ENCODE data around the gene CCDC28B. TPM values are rescaled to one million over a fixed set of nuclear protein-coding genes. Genes with fewer than 3 reads are reported as not detected.
A peak's percentile ranks its signal among the peaks of the same experiment; 100 is the strongest.

CCDC28B gene
- total and polyA plus RNA-seq, 2 of the 13 experiments (the other 11 are each of a cell fraction or from before 2014, with no cell fraction given): 2.6 to 3.5 TPM

DNA sequence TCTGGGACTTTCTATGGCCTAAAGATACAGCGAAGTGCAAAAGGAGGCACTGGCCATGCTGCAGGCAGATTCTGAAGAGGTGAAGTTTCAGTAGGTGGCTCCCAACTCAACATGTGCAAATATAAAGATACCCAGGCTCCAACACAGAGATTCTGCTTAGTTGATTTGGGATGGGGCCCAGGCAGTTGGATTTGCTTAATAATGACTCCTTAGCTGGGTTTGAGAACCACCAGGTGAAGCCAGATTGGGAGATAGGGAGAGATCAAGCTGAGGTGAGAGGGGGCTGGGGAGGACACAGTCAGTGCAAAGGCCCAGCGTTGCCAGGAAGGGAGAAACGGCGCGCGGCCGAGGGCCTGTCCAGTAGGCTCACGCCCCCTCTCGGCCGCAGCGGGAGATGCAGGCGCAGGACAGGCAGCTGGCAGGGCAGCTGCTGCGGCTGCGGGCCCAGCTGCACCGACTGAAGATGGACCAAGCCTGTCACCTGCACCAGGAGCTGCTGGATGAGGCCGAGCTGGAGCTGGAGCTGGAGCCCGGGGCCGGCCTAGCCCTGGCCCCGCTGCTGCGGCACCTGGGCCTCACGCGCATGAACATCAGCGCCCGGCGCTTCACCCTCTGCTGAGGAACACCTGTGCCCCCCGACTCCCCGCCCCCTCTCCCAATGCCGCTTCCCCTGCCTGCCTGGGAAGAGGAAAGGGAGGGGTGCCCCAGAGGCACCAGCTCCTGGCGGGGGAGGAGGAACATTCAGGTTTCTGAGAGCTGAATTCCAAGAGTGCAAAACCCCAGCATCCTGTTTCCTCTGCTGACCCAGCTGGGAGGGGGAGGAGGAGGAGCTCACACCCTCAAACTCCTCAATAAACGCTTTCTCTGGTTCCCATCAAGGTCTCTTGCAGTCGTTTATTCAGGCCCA lies 47.8 kb downstream of the CCDC28B start (continued):
- TF ChIP-seq, protein P1, sequence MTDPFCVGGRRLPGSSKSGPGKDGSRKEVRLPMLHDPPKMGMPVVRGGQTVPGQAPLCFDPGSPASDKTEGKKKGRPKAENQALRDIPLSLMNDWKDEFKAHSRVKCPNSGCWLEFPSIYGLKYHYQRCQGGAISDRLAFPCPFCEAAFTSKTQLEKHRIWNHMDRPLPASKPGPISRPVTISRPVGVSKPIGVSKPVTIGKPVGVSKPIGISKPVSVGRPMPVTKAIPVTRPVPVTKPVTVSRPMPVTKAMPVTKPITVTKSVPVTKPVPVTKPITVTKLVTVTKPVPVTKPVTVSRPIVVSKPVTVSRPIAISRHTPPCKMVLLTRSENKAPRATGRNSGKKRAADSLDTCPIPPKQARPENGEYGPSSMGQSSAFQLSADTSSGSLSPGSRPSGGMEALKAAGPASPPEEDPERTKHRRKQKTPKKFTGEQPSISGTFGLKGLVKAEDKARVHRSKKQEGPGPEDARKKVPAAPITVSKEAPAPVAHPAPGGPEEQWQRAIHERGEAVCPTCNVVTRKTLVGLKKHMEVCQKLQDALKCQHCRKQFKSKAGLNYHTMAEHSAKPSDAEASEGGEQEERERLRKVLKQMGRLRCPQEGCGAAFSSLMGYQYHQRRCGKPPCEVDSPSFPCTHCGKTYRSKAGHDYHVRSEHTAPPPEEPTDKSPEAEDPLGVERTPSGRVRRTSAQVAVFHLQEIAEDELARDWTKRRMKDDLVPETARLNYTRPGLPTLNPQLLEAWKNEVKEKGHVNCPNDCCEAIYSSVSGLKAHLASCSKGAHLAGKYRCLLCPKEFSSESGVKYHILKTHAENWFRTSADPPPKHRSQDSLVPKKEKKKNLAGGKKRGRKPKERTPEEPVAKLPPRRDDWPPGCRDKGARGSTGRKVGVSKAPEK (CRISPR knock-in tag; IDR thresholded peaks at IDR 0.05; ENCODE audit: borderline replicate concordance): 0 out of 2 replicates have a peak, but pooled peaks have one; percentile 33
- TF ChIP-seq, protein P2, sequence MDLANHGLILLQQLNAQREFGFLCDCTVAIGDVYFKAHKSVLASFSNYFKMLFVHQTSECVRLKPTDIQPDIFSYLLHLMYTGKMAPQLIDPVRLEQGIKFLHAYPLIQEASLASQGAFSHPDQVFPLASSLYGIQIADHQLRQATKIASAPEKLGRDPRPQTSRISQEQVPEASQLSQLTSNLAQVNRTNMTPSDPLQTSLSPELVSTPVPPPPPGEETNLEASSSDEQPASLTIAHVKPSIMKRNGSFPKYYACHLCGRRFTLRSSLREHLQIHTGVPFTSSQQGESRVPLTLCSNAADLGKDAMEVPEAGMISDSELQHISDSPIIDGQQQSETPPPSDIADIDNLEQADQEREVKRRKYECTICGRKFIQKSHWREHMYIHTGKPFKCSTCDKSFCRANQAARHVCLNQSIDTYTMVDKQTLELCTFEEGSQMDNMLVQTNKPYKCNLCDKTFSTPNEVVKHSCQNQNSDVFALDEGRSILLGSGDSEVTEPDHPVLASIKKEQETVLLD (CRISPR knock-in tag; IDR thresholded peaks at IDR 0.05; ENCODE audit: low read depth): peak; percentile 46; the same call in 1 of the 2 replicates
- TF ChIP-seq LCORL (IDR thresholded peaks at IDR 0.05) (no peak), LCORL (CRISPR knock-in tag; IDR thresholded peaks at IDR 0.05) (peak; percentile 55; the same call in 1 of the 2 replicates), ETV5 (CRISPR knock-in tag; IDR thresholded peaks at IDR 0.05; ENCODE audit: borderline replicate concordance) (peak; percentile 31; the same call in 1 of the 2 replicates), STAT5B (CRISPR knock-in tag; IDR thresholded peaks at IDR 0.05) (no peak), GATA4 (IDR thresholded peaks at IDR 0.05; ENCODE audit: borderline replicate concordance, low read depth) (no peak), PTBP1 (IDR thresholded peaks at IDR 0.05; ENCODE audit: low read depth, low read length, poor library complexity, severe bottlenecking) (peak; percentile 85), PHF8 (CRISPR knock-in tag; IDR thresholded peaks at IDR 0.05) (peak; percentile 34; the same call in 1 of the 2 replicates), ZNF816 (CRISPR knock-in tag; IDR thresholded peaks at IDR 0.05; ENCODE audit: borderline replicate concordance) (no peak), CEBPB (IDR thresholded peaks at IDR 0.05; ENCODE audit: borderline replicate concordance, low read depth, low read length) (no peak), MXI1 (IDR thresholded peaks at IDR 0.05; ENCODE audit: borderline replicate concordance, low read depth, low read length) (peak; percentile 55; the same call in 1 of the 3 replicates)
- TF ChIP-seq, protein P3, sequence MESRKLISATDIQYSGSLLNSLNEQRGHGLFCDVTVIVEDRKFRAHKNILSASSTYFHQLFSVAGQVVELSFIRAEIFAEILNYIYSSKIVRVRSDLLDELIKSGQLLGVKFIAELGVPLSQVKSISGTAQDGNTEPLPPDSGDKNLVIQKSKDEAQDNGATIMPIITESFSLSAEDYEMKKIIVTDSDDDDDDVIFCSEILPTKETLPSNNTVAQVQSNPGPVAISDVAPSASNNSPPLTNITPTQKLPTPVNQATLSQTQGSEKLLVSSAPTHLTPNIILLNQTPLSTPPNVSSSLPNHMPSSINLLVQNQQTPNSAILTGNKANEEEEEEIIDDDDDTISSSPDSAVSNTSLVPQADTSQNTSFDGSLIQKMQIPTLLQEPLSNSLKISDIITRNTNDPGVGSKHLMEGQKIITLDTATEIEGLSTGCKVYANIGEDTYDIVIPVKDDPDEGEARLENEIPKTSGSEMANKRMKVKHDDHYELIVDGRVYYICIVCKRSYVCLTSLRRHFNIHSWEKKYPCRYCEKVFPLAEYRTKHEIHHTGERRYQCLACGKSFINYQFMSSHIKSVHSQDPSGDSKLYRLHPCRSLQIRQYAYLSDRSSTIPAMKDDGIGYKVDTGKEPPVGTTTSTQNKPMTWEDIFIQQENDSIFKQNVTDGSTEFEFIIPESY (CRISPR knock-in tag; IDR thresholded peaks at IDR 0.05): peak; percentile 39; the same call in 1 of the 2 replicates
- TF ChIP-seq, protein P4, sequence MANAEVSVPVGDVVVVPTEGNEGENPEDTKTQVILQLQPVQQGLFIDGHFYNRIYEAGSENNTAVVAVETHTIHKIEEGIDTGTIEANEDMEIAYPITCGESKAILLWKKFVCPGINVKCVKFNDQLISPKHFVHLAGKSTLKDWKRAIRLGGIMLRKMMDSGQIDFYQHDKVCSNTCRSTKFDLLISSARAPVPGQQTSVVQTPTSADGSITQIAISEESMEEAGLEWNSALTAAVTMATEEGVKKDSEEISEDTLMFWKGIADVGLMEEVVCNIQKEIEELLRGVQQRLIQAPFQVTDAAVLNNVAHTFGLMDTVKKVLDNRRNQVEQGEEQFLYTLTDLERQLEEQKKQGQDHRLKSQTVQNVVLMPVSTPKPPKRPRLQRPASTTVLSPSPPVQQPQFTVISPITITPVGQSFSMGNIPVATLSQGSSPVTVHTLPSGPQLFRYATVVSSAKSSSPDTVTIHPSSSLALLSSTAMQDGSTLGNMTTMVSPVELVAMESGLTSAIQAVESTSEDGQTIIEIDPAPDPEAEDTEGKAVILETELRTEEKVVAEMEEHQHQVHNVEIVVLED (CRISPR knock-in tag; IDR thresholded peaks at IDR 0.05; ENCODE audit: borderline replicate concordance): peak; percentile 31; the same call in 1 of the 2 replicates
- TF ChIP-seq, protein P5, sequence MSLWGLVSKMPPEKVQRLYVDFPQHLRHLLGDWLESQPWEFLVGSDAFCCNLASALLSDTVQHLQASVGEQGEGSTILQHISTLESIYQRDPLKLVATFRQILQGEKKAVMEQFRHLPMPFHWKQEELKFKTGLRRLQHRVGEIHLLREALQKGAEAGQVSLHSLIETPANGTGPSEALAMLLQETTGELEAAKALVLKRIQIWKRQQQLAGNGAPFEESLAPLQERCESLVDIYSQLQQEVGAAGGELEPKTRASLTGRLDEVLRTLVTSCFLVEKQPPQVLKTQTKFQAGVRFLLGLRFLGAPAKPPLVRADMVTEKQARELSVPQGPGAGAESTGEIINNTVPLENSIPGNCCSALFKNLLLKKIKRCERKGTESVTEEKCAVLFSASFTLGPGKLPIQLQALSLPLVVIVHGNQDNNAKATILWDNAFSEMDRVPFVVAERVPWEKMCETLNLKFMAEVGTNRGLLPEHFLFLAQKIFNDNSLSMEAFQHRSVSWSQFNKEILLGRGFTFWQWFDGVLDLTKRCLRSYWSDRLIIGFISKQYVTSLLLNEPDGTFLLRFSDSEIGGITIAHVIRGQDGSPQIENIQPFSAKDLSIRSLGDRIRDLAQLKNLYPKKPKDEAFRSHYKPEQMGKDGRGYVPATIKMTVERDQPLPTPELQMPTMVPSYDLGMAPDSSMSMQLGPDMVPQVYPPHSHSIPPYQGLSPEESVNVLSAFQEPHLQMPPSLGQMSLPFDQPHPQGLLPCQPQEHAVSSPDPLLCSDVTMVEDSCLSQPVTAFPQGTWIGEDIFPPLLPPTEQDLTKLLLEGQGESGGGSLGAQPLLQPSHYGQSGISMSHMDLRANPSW (CRISPR knock-in tag; IDR thresholded peaks at IDR 0.05; ENCODE audit: borderline replicate concordance): no peak
- TF ChIP-seq, protein P6, sequence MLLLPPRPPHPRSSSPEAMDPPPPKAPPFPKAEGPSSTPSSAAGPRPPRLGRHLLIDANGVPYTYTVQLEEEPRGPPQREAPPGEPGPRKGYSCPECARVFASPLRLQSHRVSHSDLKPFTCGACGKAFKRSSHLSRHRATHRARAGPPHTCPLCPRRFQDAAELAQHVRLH (CRISPR knock-in tag; IDR thresholded peaks at IDR 0.05; ENCODE audit: borderline replicate concordance, low read depth): 0 out of 2 replicates have a peak, but pooled peaks have one; percentile 36
